Testis (tissue), 3 donors: Measurements from ENCODE around the gene ABCA5. TPM values are rescaled to one million over a fixed set of nuclear protein-coding genes. Genes with fewer than 3 reads are reported as not detected.
"Not testable (repeated sequence)": the region's sequence is repeated elsewhere in the genome, so short reads cannot be mapped to it uniquely, and the experiment has no call there.

Experiments used
- DNase-seq: peaks from one replicate; pipeline ENCODE4 v3.0.0-alpha.2; 2019
- H3K27ac ChIP-seq, 2 donors: fragments of 200-600 bp; sonication (generic); one replicate each; pipeline ENCODE4 v1.5.1; 2019
- H3K27me3 ChIP-seq: fragments of 200-600 bp; sonication (generic); one replicate; pipeline ENCODE4 v1.5.1; 2019
- H3K36me3 ChIP-seq: fragments of 200-600 bp; sonication (generic); one replicate; pipeline ENCODE4 v1.5.1; 2017; ENCODE audit warnings: low read depth; ENCODE audit errors: missing control alignments
- H3K4me1 ChIP-seq: fragments of 200-600 bp; sonication (generic); one replicate; pipeline ENCODE4 v1.5.1; 2019
- H3K4me3 ChIP-seq, 2 donors: fragments of 200-600 bp; sonication (generic); one replicate each; pipeline ENCODE4 v1.5.1; 2017 to 2019
- H3K9me3 ChIP-seq: fragments of 200-600 bp; sonication (generic); one replicate; pipeline ENCODE4 v1.5.1; 2017
- CTCF ChIP-seq, 3 experiments: fragments of 450-650 bp in 2 of 3; fragments of 200-600 bp in 1 of 3; sonication (generic) in 1 of 3; IDR thresholded peaks; one replicate each; pipeline ENCODE4 v1.5.1; 2016 to 2019; ENCODE audit warnings: antibody characterized with exemption in 3 of 3, mild to moderate bottlenecking in 2 of 3, moderate library complexity in 1 of 3
- POLR2A ChIP-seq: fragments of 450-650 bp; IDR thresholded peaks from one replicate; pipeline ENCODE4 v1.6.1; 2017; ENCODE audit warnings: antibody characterized with exemption, mild to moderate bottlenecking, moderate library complexity
- WGBS, 2 donors: methylation state at CpG; one replicate each; pipeline ENCODE4 v1.1.5; 2018; 5-methylcytosine and 5-hydroxymethylcytosine counted together
- intact Hi-C: fragments of 100-400 bp; cut with DNase I; formaldehyde crosslinking; loops from one replicate; pipeline ENCODE4 v1.15.1; 2023; ENCODE audit warnings: low total_unique reads
- polyA plus RNA-seq: library from polyadenylated mRNA; stranded (reverse); fragments of 350-450 nt; fragmentation: Illumina TruSeq; extraction: RNeasy Lipid Tissue Mini Kit (QIAGEN cat#74804); gene quantifications from one replicate; pipeline ENCODE4 v1.2.3, GENCODE V29; 2014; ENCODE audit warnings: low read depth, low replicate concordance; ENCODE audit not compliant: insufficient read depth
- total RNA-seq, 2 donors: library from RNA; depleted of rRNA; stranded (reverse); fragments of >200 nt; gene quantifications; one replicate each; pipeline ENCODE4 v1.2.3, GENCODE V29; 2016

Gene ABCA5
- total and polyA plus RNA-seq, 3 donors from 2014 or later = 22.6 to 59.8 (median 50.6) TPM

GRCh38 chr17:69314246-69315065 lies 12.5 kb downstream of the ABCA5 start:
- WGBS, 2 donors = 43 to 57% methylated on average over 6 of the region's 6 CpGs
- H3K4me1 ChIP-seq = peaks cover 5% of the 10 kb centered on the region
- H3K27ac ChIP-seq = no peak overlapping the region
- H3K36me3 ChIP-seq = no peaks in the 10 kb centered on the region
- H3K4me3 ChIP-seq = no peak overlapping the region
- H3K27me3 ChIP-seq = no peaks in the 10 kb centered on the region
- DNase-seq = no peak
- no peak for TF ChIP-seq CTCF (IDR thresholded peaks at IDR 0.05)
- no peak for TF ChIP-seq POLR2A
- intact Hi-C loops = no loop called here
- H3K9me3 ChIP-seq = no peaks in the 10 kb centered on the region

- no peak overlapping the region for H3K4me3 ChIP-seq
- no peaks in the 10 kb centered on the region for H3K27me3 ChIP-seq
- no peak for DNase-seq
- no peak overlapping the region for H3K27ac ChIP-seq
- intact Hi-C loops = no loop called here
- no peaks in the 10 kb centered on the region for H3K9me3 ChIP-seq
- H3K4me1 ChIP-seq = no peaks in the 10 kb centered on the region
- no peak for TF ChIP-seq CTCF (IDR thresholded peaks at IDR 0.05)
- TF ChIP-seq POLR2A = no peak
- H3K36me3 ChIP-seq = no peaks in the 10 kb centered on the region
- 95 to 99% methylated on average over 2 of the region's 2 CpGs for WGBS, 2 donors
Observed at GRCh38 chr17:69305177-69305576, 21.8 kb downstream of the ABCA5 start.

GRCh38 chr17:69302682-69303081 lies 24.3 kb downstream of the ABCA5 start:
- no peaks in the 10 kb centered on the region for H3K4me1 ChIP-seq
- no peak overlapping the region for H3K27ac ChIP-seq
- DNase-seq = no peak
- no peak overlapping the region for H3K4me3 ChIP-seq
- TF ChIP-seq CTCF (IDR thresholded peaks at IDR 0.05) = no peak
- TF ChIP-seq POLR2A = no peak
- H3K27me3 ChIP-seq = no peaks in the 10 kb centered on the region
- whole genome bisulfite sequencing, 2 donors = 95 to 100% methylated on average over 1 of the region's 1 CpG
- intact Hi-C loops = no loop called here
- no peaks in the 10 kb centered on the region for H3K36me3 ChIP-seq
- no peaks in the 10 kb centered on the region for H3K9me3 ChIP-seq

- 100% methylated on average over 3 of the region's 3 CpGs for WGBS, 2 donors
- Histone ChIP-seq H3K9me3 (no peaks in the 10 kb centered on the region), H3K36me3 (no peaks in the 10 kb centered on the region), H3K4me1 (no peaks in the 10 kb centered on the region), H3K4me3 (no peak overlapping the region), H3K27me3 (no peaks in the 10 kb centered on the region), H3K27ac (no peak overlapping the region)
- TF ChIP-seq POLR2A (no peak), CTCF (IDR thresholded peaks at IDR 0.05) (no peak)
- intact Hi-C loops = no loop called here
- no peak for DNase-seq
Observed at GRCh38 chr17:69300222-69300621, 26.7 kb downstream of the ABCA5 start.

GRCh38 chr17:69298120-69298722 lies 28.7 kb downstream of the ABCA5 start:
- 78 to 81% methylated on average over 3 of the region's 3 CpGs for WGBS, 2 donors
- intact Hi-C loops = not testable (repeated sequence)

More at GRCh38 chr17:69298120-69298722, 28.7 kb downstream of the ABCA5 start:
- not testable (repeated sequence) for H3K27ac ChIP-seq, H3K36me3 ChIP-seq, DNase-seq, H3K4me1 ChIP-seq, H3K4me3 ChIP-seq, H3K9me3 ChIP-seq, H3K27me3 ChIP-seq
